Measurements from ENCODE around the gene OSER1. TPM values are rescaled to one million over a fixed set of nuclear protein-coding genes. Genes with fewer than 3 reads are reported as not detected.

OSER1 gene
- total RNA-seq, 6 experiments from 2014 or later = 13.0 to 20.4 (median 17.3) TPM

GRCh38 chr20:44186201-44186600 lies 24.4 kb downstream of the OSER1 start:
- Histone ChIP-seq H3K36me3 (no peaks in the 10 kb centered on the region), H3K27ac (no peak overlapping the region), H3K4me3 (no peak overlapping the region), H3K27me3 (no peaks in the 10 kb centered on the region), H3K9me3 (no peaks in the 10 kb centered on the region), H3K4me1 (no peaks in the 10 kb centered on the region)
- no peak for DNase-seq
- intact Hi-C loops (cut with DNase I) = loop anchor here in 1 of 2 donors (5.0 kb wide), 1 partner anchor 69 kb away; no protein-coding TSS in a partner anchor
- no peak for ATAC-seq
- TF ChIP-seq CTCF (IDR thresholded peaks at IDR 0.05) = no peak
- no peak for TF ChIP-seq POLR2A (IDR thresholded peaks at IDR 0.05)
- 86% methylated on average over 8 of the region's 14 CpGs for WGBS (ENCODE audit: insufficient coverage, low coverage, low lambda C conversion rate, missing lambda C conversion rate)

- H3K9me3 ChIP-seq = no peaks in the 10 kb centered on the region
- TF ChIP-seq CTCF (IDR thresholded peaks at IDR 0.05) (no peak), POLR2A (IDR thresholded peaks at IDR 0.05) (no peak)
- no peak overlapping the region for H3K27ac ChIP-seq
- no peak overlapping the region for H3K4me3 ChIP-seq
- WGBS (ENCODE audit: insufficient coverage, low coverage, low lambda C conversion rate, missing lambda C conversion rate) = 81% methylated on average over 4 of the region's 4 CpGs
- no peak for DNase-seq
- no peaks in the 10 kb centered on the region for H3K27me3 ChIP-seq
- no peak for ATAC-seq
- intact Hi-C loops (cut with DNase I) = loop anchor here in 1 of 2 donors (5.0 kb wide), 1 partner anchor 68 kb away; no protein-coding TSS in a partner anchor
- no peaks in the 10 kb centered on the region for H3K4me1 ChIP-seq
- H3K36me3 ChIP-seq = no peaks in the 10 kb centered on the region
Observed at GRCh38 chr20:44185574-44185973, 25.0 kb downstream of the OSER1 start.

GRCh38 chr20:44183282-44183681 lies 27.3 kb downstream of the OSER1 start:
- WGBS (ENCODE audit: insufficient coverage, low coverage, low lambda C conversion rate, missing lambda C conversion rate) = no CpG with 5 or more reads among the region's 7 CpGs
- Histone ChIP-seq H3K27ac (no peak overlapping the region), H3K27me3 (no peaks in the 10 kb centered on the region), H3K9me3 (no peaks in the 10 kb centered on the region), H3K4me1 (no peaks in the 10 kb centered on the region), H3K4me3 (no peak overlapping the region), H3K36me3 (no peaks in the 10 kb centered on the region)
- no peak for ATAC-seq
- TF ChIP-seq CTCF (IDR thresholded peaks at IDR 0.05) (no peak), POLR2A (IDR thresholded peaks at IDR 0.05) (no peak)
- DNase-seq = no peak
- intact Hi-C loops (cut with DNase I) = no loop called here

- no peaks in the 10 kb centered on the region for H3K9me3 ChIP-seq
- H3K4me3 ChIP-seq = no peak overlapping the region
- no peaks in the 10 kb centered on the region for H3K27me3 ChIP-seq
- DNase-seq (no peak), ATAC-seq (no peak)
- H3K27ac ChIP-seq = no peak overlapping the region
- no peaks in the 10 kb centered on the region for H3K4me1 ChIP-seq
- 83% methylated on average over 3 of the region's 3 CpGs for WGBS (ENCODE audit: insufficient coverage, low coverage, low lambda C conversion rate, missing lambda C conversion rate)
- no peak for TF ChIP-seq CTCF (IDR thresholded peaks at IDR 0.05)
- TF ChIP-seq POLR2A (IDR thresholded peaks at IDR 0.05) = no peak
- H3K36me3 ChIP-seq = no peaks in the 10 kb centered on the region
- intact Hi-C loops (cut with DNase I) = no loop called here
Observed at GRCh38 chr20:44182863-44183262, 27.7 kb downstream of the OSER1 start.

Measured in right lobe of liver (tissue), 6 donors.